Measurements from ENCODE around the gene FAM13A. TPM values are rescaled to one million over a fixed set of nuclear protein-coding genes. Genes with fewer than 3 reads are reported as not detected.

Gene FAM13A
- total and polyA plus RNA-seq, 3 donors from 2014 or later, result 30.7 to 123 (median 109) TPM

DNA sequence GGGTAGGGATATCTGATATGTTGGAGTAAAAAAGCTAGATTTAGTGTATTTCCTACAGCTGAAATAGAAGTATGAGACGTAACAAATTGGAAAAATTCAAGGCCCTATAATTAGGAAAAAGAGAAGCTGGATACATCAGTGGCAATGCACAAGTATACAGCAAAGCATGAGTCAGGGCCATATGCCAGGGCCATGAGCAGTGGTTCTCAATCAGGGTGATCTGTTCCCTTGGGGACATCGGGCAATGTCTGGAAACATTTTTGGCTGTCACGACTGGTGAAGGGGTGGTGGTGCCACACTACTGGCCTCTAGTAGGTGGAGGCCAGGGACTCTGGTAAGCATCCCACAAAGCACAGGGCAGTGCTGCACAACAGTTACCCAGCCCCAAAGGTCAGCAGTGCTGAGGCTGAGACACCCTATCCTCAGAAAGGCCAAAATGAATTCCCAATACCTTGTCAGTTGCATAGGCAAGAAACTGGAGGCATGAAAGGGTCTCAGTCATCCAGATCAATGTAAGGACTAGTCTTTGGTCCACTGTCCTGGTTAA is 322.5 kb downstream of the FAM13A start:
- no peak overlapping the region for H3K27ac ChIP-seq
- TF ChIP-seq POLR2A (IDR thresholded peaks at IDR 0.05) (no peak), CTCF (IDR thresholded peaks at IDR 0.05) (no peak)
- 87 to 91% methylated on average over 3 of the region's 3 CpGs for WGBS, 2 donors
- DNase-seq, result no peak
- intact Hi-C loops (cut with DNase I; ENCODE audit: low total_unique reads), result no loop called here
- H3K4me1 ChIP-seq, result peaks cover 22% of the 10 kb centered on the region
- no peaks in the 10 kb centered on the region for H3K36me3 ChIP-seq (ENCODE audit: low read depth, missing control alignments)
- H3K27me3 ChIP-seq, result no peaks in the 10 kb centered on the region
- H3K4me3 ChIP-seq, result no peak overlapping the region
- H3K9me3 ChIP-seq, result no peaks in the 10 kb centered on the region

DNA sequence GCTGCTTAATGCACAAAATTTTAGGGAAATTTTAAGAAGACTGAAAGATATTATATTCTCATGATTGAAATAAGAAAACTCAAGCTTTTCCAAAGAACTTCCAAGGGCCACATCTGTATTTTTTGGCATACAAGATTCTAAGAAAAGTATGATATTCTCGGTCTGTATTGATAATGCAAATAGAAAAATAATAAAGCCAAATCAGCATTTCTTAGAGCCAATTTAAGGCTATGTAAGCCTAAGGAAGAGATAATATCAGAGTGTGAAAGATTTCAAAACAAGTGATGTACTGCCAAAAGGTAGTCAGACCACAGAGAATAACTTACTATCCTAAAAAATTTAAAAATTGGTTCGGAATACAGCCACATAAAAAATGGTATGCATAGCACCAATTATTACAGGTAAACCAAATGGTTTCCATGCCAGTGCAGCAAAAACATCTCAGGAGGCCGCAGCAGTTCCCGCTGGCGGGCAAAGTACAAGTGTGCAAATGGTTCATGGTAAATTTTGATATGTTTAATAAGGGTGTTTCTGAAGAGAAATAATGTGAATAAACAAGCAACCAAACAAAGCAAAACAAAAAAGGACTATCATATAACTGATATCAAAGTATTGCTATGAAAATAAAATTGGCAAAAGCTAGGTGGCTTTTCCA is 324.1 kb downstream of the FAM13A start:
- WGBS, 2 donors, result 94 to 96% methylated on average over 5 of the region's 5 CpGs
- DNase-seq, result no peak
- Histone ChIP-seq H3K9me3 (no peaks in the 10 kb centered on the region), H3K4me1 (peaks cover 17% of the 10 kb centered on the region), H3K36me3 (ENCODE audit: low read depth, missing control alignments) (no peaks in the 10 kb centered on the region), H3K4me3 (no peak overlapping the region), H3K27ac (no peak overlapping the region), H3K27me3 (no peaks in the 10 kb centered on the region)
- intact Hi-C loops (cut with DNase I; ENCODE audit: low total_unique reads), result no loop called here
- TF ChIP-seq POLR2A (IDR thresholded peaks at IDR 0.05) (no peak), CTCF (IDR thresholded peaks at IDR 0.05) (no peak)

- no peaks in the 10 kb centered on the region for H3K9me3 ChIP-seq
- WGBS, 2 donors, result 86 to 98% methylated on average over 4 of the region's 4 CpGs
- no peak overlapping the region for H3K4me3 ChIP-seq
- intact Hi-C loops (cut with DNase I; ENCODE audit: low total_unique reads), result no loop called here
- no peak for DNase-seq
- no peaks in the 10 kb centered on the region for H3K36me3 ChIP-seq (ENCODE audit: low read depth, missing control alignments)
- H3K27ac ChIP-seq, result no peak overlapping the region
- no peak for TF ChIP-seq POLR2A (IDR thresholded peaks at IDR 0.05)
- TF ChIP-seq CTCF (IDR thresholded peaks at IDR 0.05), result no peak
- H3K4me1 ChIP-seq, result peaks cover 4% of the 10 kb centered on the region
- H3K27me3 ChIP-seq, result no peaks in the 10 kb centered on the region
These were observed 325.6 kb downstream of the FAM13A start for GRCh38 chr4:88731381-88731780.

- no peak for DNase-seq
- peaks cover 3% of the 10 kb centered on the region for H3K4me1 ChIP-seq
- H3K27me3 ChIP-seq, result no peaks in the 10 kb centered on the region
- no peak for TF ChIP-seq CTCF (IDR thresholded peaks at IDR 0.05)
- no peak for TF ChIP-seq POLR2A (IDR thresholded peaks at IDR 0.05)
- intact Hi-C loops (cut with DNase I; ENCODE audit: low total_unique reads), result no loop called here
- H3K36me3 ChIP-seq (ENCODE audit: low read depth, missing control alignments), result no peaks in the 10 kb centered on the region
- no peak overlapping the region for H3K4me3 ChIP-seq
- 90 to 93% methylated on average over 5 of the region's 5 CpGs for WGBS, 2 donors
- H3K9me3 ChIP-seq, result no peaks in the 10 kb centered on the region
- no peak overlapping the region for H3K27ac ChIP-seq
These were observed 326.2 kb downstream of the FAM13A start for GRCh38 chr4:88730811-88731210.
